ENCODE measurements around the gene JTB.

Gene JTB

GRCh38 chr1:153953859-153954365 is 23.6 kb downstream of the JTB start:
- DNase-seq, result no peak

- DNase-seq, result no peak
These were observed 25.7 kb downstream of the JTB start for GRCh38 chr1:153951801-153952200.

GRCh38 chr1:153951183-153951582 is 26.3 kb downstream of the JTB start:
- no peak for DNase-seq

GRCh38 chr1:153946622-153947241 is 30.7 kb downstream of the JTB start, which contains the start of gene DENND4B:
TSS of gene DENND4B (minus strand) at chr1:153946718. CDS start at chr1:153944374, 2,344 bp downstream.
- DNase-seq, result peak; percentile 63

GRCh38 chr1:153945795-153946621 is 31.5 kb downstream of the JTB start:
- DNase-seq, result peak; percentile 67

- peak; percentile 79 for DNase-seq
These were observed 32.2 kb downstream of the JTB start for GRCh38 chr1:153945131-153945794.

- DNase-seq, result no peak
These were observed 32.7 kb downstream of the JTB start for GRCh38 chr1:153944827-153945117.

GRCh38 chr1:153944005-153944826 is 33.3 kb downstream of the JTB start:
- no peak for DNase-seq

GRCh38 chr1:153942766-153943549 is 34.5 kb downstream of the JTB start:
- DNase-seq, result no peak

- DNase-seq, result no peak
These were observed 35.4 kb downstream of the JTB start for GRCh38 chr1:153941826-153942725.

- no peak for DNase-seq
These were observed 36.7 kb downstream of the JTB start for GRCh38 chr1:153940756-153941155.

GRCh38 chr1:153939476-153939875 is 38.0 kb downstream of the JTB start:
- DNase-seq, result no peak

GRCh38 chr1:153938996-153939395 is 38.5 kb downstream of the JTB start:
- DNase-seq, result no peak

GRCh38 chr1:153937331-153937730 is 40.1 kb downstream of the JTB start:
- DNase-seq, result no peak

- no peak for DNase-seq
These were observed 41.3 kb downstream of the JTB start for GRCh38 chr1:153936011-153936802.

- DNase-seq, result no peak
These were observed 42.7 kb downstream of the JTB start for GRCh38 chr1:153934746-153935145.

GRCh38 chr1:153933955-153934354 is 43.5 kb downstream of the JTB start:
- DNase-seq, result no peak

- DNase-seq, result no peak
These were observed 44.0 kb downstream of the JTB start for GRCh38 chr1:153933430-153933829.

GRCh38 chr1:153932156-153933131 is 45.0 kb downstream of the JTB start:
- no peak for DNase-seq
